ENCODE results near the gene CD58.

Gene CD58

DNA sequence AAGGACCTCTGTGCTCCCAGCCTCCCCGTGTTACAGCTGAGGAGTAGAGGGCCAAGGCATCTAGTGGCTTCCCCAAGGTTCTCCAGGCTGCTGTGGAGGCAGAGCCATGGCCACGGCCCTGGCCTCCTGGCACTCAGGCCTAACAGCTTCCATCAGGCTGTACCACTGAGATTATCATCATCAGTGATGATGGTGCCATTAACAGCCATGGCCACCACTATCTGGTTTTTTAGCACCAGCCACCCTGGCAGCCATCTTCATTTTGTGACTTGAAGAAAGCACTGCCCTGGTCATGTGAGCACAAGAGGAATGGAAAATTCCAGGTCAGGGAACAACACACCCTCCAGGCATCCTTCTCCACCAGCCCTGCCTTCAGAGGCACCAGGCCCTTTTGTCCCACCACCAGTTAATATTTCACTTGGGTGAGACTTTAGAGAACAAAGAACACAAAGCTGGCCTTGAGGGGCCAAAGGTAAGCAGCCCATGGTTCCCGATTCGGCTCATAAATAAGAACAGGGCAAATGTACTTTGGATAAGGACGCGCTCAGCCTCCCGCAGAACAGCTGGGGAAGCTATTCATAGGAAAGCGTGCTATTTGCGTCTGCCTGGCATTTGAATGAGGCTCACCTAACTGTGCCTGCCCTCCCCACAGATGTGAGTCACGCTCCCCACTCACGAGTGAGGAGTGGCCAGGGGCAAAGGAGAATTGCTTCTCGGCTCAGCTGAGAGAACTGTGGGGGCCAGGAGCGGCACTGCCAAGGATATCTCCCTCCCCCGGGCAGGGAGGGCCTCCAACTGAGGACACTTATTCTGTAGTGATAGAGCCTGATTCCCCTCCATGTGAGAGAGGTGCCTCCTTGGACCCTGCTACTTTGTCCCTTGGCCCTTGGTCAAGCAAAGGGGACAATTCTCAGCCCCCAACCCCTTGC lies 95.6 kb downstream of the CD58 start:
- no peak for DNase-seq (ENCODE audit: low read depth in 2 of 3, low spot score in 1 of 3)

DNA sequence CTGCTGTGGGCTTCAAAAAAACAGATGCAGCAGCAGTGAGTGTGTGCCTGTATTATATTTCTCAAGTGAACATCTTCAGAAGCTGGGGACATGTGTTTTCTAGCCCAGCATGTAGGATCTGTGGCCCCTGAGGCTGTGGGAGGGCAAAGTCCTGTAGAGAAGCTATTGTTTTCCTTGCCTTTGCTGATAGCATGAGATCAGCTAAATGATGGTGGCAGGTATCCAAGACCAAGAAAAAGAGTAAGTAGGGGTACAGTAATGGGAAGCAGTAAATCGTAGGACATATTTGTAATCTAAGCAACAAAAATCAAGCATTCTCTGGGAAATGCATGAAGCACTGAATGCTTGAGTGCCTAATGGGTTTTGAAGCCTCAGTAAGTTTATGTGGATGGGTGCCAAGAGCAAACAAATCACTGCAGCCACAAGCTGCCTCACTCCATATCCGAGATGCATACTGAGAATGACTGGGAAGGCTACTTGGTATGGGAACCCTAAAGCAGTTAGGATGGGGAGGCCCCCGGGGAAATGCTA lies 98.3 kb downstream of the CD58 start:
- no peak for DNase-seq (ENCODE audit: low read depth in 2 of 3, low spot score in 1 of 3)

DNA sequence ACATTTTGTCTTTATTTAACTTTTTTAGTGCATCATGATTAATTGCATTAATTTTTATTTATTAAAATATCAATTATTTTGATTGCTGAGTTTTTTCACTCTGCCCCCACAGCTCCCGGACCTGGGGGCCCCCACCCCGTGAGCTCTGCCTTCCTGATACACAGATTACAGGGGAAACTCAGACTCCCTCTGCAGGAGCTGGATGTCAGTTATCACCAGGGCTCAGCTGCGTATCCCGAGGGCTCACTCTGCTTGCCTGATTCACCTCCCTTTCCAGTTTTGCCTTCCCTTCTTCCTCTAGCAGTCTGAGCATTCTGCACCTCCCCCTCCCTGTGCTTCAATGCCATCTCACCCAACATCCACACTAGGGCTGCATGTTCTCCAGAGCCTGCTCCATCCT lies 99.6 kb downstream of the CD58 start:
- no peak for DNase-seq (ENCODE audit: low read depth in 2 of 3, low spot score in 1 of 3)

DNA sequence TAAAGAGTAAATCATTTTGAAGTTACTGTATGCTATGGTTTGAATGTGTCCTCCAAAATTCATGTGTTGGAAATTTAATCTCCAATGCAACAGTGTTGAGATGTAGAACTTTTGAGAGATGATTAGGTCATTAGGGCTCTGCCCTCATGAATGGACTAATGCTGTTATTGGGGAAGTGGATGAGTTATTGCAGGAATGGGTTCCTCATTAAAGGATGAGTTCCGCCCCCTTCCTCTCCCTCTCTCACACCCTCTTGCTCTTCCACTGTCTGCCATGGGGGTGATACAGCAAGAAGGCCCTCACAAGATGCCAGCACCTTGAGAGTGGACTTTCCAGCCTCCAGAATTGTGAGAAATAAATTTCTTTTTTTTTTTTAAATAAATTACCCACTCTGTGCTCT lies 100.2 kb downstream of the CD58 start:
- DNase-seq (ENCODE audit: low read depth in 2 of 3, low spot score in 1 of 3), result no peak

DNA sequence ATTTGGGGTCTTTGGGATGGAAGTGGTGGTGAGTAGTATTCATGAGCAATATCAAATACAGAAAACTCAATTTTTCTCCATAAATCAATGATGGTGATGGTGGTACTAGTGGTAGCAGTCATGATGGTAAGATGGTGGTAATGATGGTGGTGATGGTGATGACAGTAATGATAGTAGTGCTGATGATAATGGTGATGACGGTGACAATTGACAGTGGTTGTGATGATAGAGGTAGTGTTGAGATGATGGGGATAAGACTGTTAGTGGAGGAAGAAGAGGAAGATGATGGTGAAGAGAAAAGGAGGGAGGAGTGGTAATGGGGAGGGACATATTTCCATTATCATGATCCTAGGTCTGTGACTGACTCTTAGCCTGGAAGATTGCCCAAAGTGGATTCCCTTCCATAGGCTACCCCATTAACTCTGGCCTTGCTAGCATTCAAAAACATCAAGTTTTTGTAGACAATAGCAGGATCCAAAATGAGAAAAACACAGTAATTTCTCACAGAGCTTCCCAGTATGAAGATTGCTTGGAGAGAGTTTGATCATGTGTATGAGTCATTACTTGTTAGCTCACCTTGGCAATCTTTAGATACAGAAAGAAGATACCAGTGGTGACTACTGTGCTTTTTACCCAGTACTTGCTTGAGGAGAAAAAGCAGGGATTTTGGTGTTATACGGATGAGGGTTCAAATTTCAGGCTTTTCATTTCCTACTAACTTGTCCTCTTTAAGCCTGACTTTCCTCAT lies 103.8 kb downstream of the CD58 start:
- DNase-seq (ENCODE audit: low read depth in 2 of 3, low spot score in 1 of 3), result no peak

DNA sequence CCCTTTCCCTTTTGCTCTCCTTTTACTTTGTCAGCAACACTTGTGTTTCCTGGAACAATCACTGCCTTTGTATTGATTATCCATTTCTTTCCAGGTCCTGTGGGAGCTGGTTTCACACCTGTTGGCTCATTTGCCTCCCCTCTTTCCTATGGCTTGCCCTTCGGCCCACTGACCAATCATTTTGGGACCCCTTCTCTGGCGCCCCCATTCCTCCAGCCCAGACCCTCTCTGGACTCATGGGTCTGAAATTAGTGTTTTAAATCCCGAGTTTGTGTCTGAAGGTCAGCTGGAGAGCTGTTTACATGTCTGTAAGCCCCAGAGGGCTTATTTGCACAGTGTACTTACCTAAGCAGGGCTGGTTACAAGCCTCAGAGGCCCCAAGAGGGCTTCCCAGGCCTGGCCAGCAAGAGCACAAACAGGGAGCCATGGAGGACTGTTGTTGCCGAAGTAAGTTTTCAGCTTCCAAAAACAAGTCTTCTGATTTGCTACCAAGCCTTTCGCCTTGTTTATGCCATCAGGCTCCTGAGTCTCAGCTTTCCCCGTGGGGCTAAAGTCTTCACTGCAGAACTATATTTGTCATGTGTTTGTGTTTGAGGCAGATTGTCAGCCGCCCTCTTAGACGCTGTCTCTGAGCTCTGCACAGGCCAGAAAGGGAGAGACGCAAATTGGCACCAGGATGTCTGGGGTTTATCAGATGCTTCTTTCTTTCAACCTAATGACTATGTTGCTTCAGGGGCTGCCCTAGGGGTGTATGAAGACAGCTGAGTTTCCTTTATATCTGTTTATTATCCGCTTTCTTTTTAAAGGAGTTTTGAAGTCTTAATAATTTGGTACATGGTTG lies 104.8 kb downstream of the CD58 start:
- DNase-seq (ENCODE audit: low read depth in 2 of 3, low spot score in 1 of 3), result no peak

DNA sequence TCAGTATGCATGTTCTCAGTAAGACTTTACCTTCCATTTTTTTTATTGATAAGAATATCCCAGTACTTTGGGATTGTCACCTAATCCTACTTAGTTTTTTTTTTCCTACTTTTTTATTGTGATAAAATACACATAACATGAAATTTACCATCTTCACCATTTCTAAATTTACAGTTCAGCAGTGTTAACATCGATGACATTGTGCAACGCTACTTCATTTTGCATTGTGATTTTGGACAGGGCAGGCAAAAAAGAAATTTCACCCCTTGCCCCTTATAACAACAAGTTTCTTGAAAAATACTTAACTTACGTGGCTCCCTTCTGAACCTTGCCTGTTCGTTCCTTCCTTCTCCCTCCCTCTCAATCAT lies 105.4 kb downstream of the CD58 start:
- no peak for DNase-seq (ENCODE audit: low read depth in 2 of 3, low spot score in 1 of 3)

Measured in stimulated activated CD4-positive, alpha-beta T cell treated with anti-CD3 and anti-CD28 coated beads, Interleukin-12 subunit alpha, Interleukin-12 subunit beta, amount 100 ng/mL, for 48 hours (primary cell).